Nephron progenitor cell (in vitro differentiated cells): Measurements from ENCODE around the gene MRPL4.

Experiments
- DNase-seq: peaks from one replicate; pipeline ENCODE4 v3.0.0; 2021
- H3K27ac Mint-ChIP-seq: 2 replicates; pipeline ENCODE4 v1.8.0; 2021; ENCODE audit warnings: mild to moderate bottlenecking, moderate library complexity, mixed read lengths
- H3K27me3 Mint-ChIP-seq: 2 replicates; pipeline ENCODE4 v1.8.0; 2021; ENCODE audit warnings: mild to moderate bottlenecking, low read depth, mixed read lengths; ENCODE audit not compliant: poor library complexity
- H3K36me3 Mint-ChIP-seq: 2 replicates; pipeline ENCODE4 v1.8.0; 2021; ENCODE audit warnings: low read depth, mixed read lengths
- H3K4me1 Mint-ChIP-seq: 2 replicates; pipeline ENCODE4 v1.8.0; 2021; ENCODE audit warnings: mixed read lengths
- H3K4me3 Mint-ChIP-seq: 2 replicates; pipeline ENCODE4 v1.8.0; 2021; ENCODE audit warnings: mild to moderate bottlenecking, moderate library complexity, mixed read lengths
- H3K9me3 Mint-ChIP-seq: 2 replicates; pipeline ENCODE4 v1.8.0; 2021; ENCODE audit warnings: mild to moderate bottlenecking, moderate library complexity, mixed read lengths
- CTCF ChIP-seq: fragments of 200-600 bp; sonication (generic); IDR thresholded peaks from 2 replicates; pipeline ENCODE4 v1.5.0; 2021; ENCODE audit warnings: antibody characterized with exemption

MRPL4 gene

GRCh38 chr19:10289167-10289835 is 37.3 kb downstream of the MRPL4 start:
- Mint-ChIP-seq H3K27ac (no peak overlapping the region), H3K36me3 (peaks cover 7% of the 10 kb centered on the region), H3K9me3 (no peaks in the 10 kb centered on the region), H3K27me3 (peaks cover 95% of the 10 kb centered on the region), H3K4me1 (peaks cover 30% of the 10 kb centered on the region), H3K4me3 (peak overlapping the region; percentile 75)
- peak; percentile 63 for DNase-seq
- no peak for TF ChIP-seq CTCF

- TF ChIP-seq CTCF = no peak
- Mint-ChIP-seq H3K9me3 (no peaks in the 10 kb centered on the region), H3K36me3 (peaks cover 5% of the 10 kb centered on the region), H3K4me1 (peaks cover 30% of the 10 kb centered on the region), H3K4me3 (peak within 1 kb of the TSS; percentile 75), H3K27me3 (peaks cover 100% of the 10 kb centered on the region), H3K27ac (peak within 1 kb of the TSS; percentile 61)
- DNase-seq = peak; percentile 56
Observed at GRCh38 chr19:10289836-10290356, 37.9 kb downstream of the MRPL4 start, which contains the start of gene ICAM5. ICAM5 (plus strand) TSS chr19:10289952; CDS start chr19:10290044, 92 bp downstream.

GRCh38 chr19:10290357-10290875 is 38.4 kb downstream of the MRPL4 start:
- DNase-seq = peak; percentile 36
- H3K4me3 Mint-ChIP-seq = peak overlapping the region; percentile 69
- H3K9me3 Mint-ChIP-seq = no peaks in the 10 kb centered on the region

GRCh38 chr19:10290876-10291553 is 39.0 kb downstream of the MRPL4 start:
- TF ChIP-seq CTCF = no peak
- peak; percentile 54 for DNase-seq
- H3K4me3 Mint-ChIP-seq = peak overlapping the region; percentile 69
- H3K27me3 Mint-ChIP-seq = peaks cover 100% of the 10 kb centered on the region
- no peaks in the 10 kb centered on the region for H3K9me3 Mint-ChIP-seq
- no peak overlapping the region for H3K27ac Mint-ChIP-seq
- H3K36me3 Mint-ChIP-seq = no peaks in the 10 kb centered on the region
- peaks cover 33% of the 10 kb centered on the region for H3K4me1 Mint-ChIP-seq

More at GRCh38 chr19:10290357-10290875, 38.4 kb downstream of the MRPL4 start:
- Mint-ChIP-seq H3K27ac (no peak overlapping the region), H3K4me1 (peaks cover 31% of the 10 kb centered on the region), H3K27me3 (peaks cover 100% of the 10 kb centered on the region), H3K36me3 (no peaks in the 10 kb centered on the region)
- TF ChIP-seq CTCF = no peak

GRCh38 chr19:10291554-10292205 is 39.7 kb downstream of the MRPL4 start:
- DNase-seq = no peak
- Mint-ChIP-seq H3K4me3 (peak overlapping the region; percentile 69), H3K27ac (no peak overlapping the region), H3K4me1 (peaks cover 26% of the 10 kb centered on the region), H3K27me3 (peaks cover 100% of the 10 kb centered on the region), H3K9me3 (no peaks in the 10 kb centered on the region), H3K36me3 (no peaks in the 10 kb centered on the region)
- TF ChIP-seq CTCF = no peak
